GM19035 (cell line): ENCODE results near the gene AP1G2.
"Not testable (repeated sequence)": the region's sequence is repeated elsewhere in the genome, so short reads cannot be mapped to it uniquely, and the experiment has no call there.

Experiments used
- ATAC-seq: cut with Tn5 transposase; IDR thresholded peaks from one replicate; pipeline ENCODE4 v1.9.1; 2021; ENCODE audit not compliant: unreplicated experiment

The AP1G2 gene

GRCh38 chr14:23567186-23568020 is at the start of gene AP1G2:
TSS of gene AP1G2 (minus strand) at chr14:23567791. CDS start at chr14:23567314, 477 bp downstream.
- peak; percentile 90 for ATAC-seq

GRCh38 chr14:23615856-23616255 is 48.3 kb upstream of the AP1G2 start:
- no peak for ATAC-seq

- no peak for ATAC-seq
These were observed 46.8 kb upstream of the AP1G2 start for GRCh38 chr14:23614395-23614828.

GRCh38 chr14:23613242-23614070 is 45.9 kb upstream of the AP1G2 start:
- no peak for ATAC-seq

- no peak for ATAC-seq
These were observed 45.2 kb upstream of the AP1G2 start for GRCh38 chr14:23612802-23613201.

- no peak for ATAC-seq
These were observed 44.8 kb upstream of the AP1G2 start for GRCh38 chr14:23612354-23612732.

- ATAC-seq, result no peak
These were observed 43.3 kb upstream of the AP1G2 start for GRCh38 chr14:23610815-23611289.

- ATAC-seq, result no peak
These were observed 42.7 kb upstream of the AP1G2 start for GRCh38 chr14:23610090-23610814.

- not testable (repeated sequence) for ATAC-seq
These were observed 42.0 kb upstream of the AP1G2 start for GRCh38 chr14:23609411-23610089.

- no peak for ATAC-seq
These were observed 41.4 kb upstream of the AP1G2 start for GRCh38 chr14:23609001-23609400.

GRCh38 chr14:23608454-23608853 is 40.9 kb upstream of the AP1G2 start:
- no peak for ATAC-seq

- ATAC-seq, result peak; percentile 81
These were observed 38.5 kb upstream of the AP1G2 start for GRCh38 chr14:23605931-23606585.

- ATAC-seq, result no peak
These were observed 37.1 kb upstream of the AP1G2 start for GRCh38 chr14:23604675-23605170.

GRCh38 chr14:23604148-23604547 is 36.6 kb upstream of the AP1G2 start:
- no peak for ATAC-seq

GRCh38 chr14:23603103-23603502 is 35.5 kb upstream of the AP1G2 start:
- no peak for ATAC-seq

- ATAC-seq, result no peak
These were observed 34.8 kb upstream of the AP1G2 start for GRCh38 chr14:23602181-23603095.

- no peak for ATAC-seq
These were observed 34.2 kb upstream of the AP1G2 start for GRCh38 chr14:23601845-23602180.

GRCh38 chr14:23601424-23601823 is 33.8 kb upstream of the AP1G2 start:
- ATAC-seq, result no peak

- ATAC-seq, result no peak
These were observed 33.2 kb upstream of the AP1G2 start for GRCh38 chr14:23600806-23601205.
